D721Med (cell line): ENCODE data around the gene SYTL3.

ENCODE experiments used
- DNase-seq: peaks from one replicate; pipeline ENCODE4 v3.0.0; 2011; ENCODE audit warnings: low spot score; ENCODE audit not compliant: insufficient read length
- FAIRE-seq: peaks from 2 replicates; lab custom pipeline; 2011; peaks lifted over from hg19 to GRCh38; lab: Jason Lieb, UNC
- TF ChIP-seq, protein P1 (sequence below): IDR thresholded peaks from 2 replicates; pipeline ENCODE4 v1.5.1; 2012; ENCODE audit warnings: mild to moderate bottlenecking, control low read depth; ENCODE audit not compliant: insufficient read depth; ENCODE audit errors: missing control alignments

The SYTL3 gene

DNA sequence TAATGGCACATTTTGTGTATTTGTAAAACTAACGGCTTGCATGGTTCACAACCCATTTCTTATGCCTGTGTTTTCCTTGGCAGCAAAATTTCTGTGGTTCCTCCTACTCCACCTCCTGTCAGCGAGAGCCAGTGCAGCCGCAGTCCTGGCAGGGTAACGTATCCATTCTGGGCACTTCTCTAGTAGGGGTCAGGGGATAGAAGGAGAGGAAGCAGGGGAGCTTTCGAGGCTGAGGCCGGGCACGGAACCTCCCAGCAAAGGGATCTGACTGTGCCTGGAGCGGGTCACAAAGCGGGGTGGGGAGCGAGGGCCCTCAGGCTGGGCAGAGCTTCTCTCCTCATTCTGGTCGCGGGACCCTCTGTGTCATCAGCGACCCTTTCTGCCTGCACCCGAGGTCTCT is 58.4 kb downstream of the SYTL3 start:
- FAIRE-seq (no peak), DNase-seq (no peak)
- TF ChIP-seq, protein P1, sequence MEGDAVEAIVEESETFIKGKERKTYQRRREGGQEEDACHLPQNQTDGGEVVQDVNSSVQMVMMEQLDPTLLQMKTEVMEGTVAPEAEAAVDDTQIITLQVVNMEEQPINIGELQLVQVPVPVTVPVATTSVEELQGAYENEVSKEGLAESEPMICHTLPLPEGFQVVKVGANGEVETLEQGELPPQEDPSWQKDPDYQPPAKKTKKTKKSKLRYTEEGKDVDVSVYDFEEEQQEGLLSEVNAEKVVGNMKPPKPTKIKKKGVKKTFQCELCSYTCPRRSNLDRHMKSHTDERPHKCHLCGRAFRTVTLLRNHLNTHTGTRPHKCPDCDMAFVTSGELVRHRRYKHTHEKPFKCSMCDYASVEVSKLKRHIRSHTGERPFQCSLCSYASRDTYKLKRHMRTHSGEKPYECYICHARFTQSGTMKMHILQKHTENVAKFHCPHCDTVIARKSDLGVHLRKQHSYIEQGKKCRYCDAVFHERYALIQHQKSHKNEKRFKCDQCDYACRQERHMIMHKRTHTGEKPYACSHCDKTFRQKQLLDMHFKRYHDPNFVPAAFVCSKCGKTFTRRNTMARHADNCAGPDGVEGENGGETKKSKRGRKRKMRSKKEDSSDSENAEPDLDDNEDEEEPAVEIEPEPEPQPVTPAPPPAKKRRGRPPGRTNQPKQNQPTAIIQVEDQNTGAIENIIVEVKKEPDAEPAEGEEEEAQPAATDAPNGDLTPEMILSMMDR: no peak

GRCh38 chr6:158709809-158710208 is 60.0 kb downstream of the SYTL3 start:
- TF ChIP-seq, protein P1: no peak
- FAIRE-seq: no peak
- no peak for DNase-seq

DNA sequence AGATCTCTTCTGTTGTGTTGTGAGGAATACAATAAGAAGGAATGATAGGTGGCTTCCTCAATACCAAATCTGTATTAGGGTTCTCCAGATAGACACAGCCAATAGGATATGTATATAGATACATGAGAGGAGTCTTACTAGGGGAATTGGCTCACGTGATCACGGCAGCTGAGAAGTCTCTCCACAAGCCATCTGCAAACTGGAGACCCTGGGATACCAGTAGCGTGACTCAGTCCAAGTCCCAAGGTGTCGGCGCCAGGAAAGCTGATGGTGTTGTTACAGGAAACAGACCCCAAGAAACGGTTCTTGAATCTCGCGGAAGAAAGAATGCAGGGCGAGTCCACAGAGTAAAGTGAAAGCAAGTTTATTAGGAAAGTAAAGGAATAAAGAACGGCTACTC is 61.4 kb downstream of the SYTL3 start:
- FAIRE-seq (no peak), DNase-seq (no peak)
- TF ChIP-seq, protein P1: no peak

GRCh38 chr6:158713469-158713868 is 63.6 kb downstream of the SYTL3 start:
- DNase-seq: no peak
- TF ChIP-seq, protein P1: no peak
- FAIRE-seq: no peak

DNA sequence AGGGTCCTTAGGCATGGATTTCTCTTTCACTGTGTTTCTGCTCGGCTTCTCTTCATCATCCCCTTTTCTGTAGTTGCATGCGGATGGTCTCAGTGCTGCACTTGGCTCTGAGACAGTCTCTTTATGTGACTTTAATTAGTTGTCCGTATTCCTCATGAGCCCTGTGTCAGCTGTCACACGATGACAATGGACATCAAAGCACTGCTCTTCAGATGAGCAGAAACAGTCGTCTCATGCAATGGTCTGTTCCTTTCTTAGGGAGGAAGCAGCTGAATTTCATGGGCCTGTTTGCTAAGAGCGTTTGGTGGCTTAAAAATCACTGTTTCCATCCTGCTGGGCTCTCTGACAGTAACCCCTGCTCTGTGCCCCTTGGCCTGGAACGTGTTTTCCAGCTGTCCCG is 64.9 kb downstream of the SYTL3 start:
- TF ChIP-seq, protein P1: no peak
- DNase-seq (no peak), FAIRE-seq (no peak)

- DNase-seq (no peak), FAIRE-seq (no peak)
- TF ChIP-seq, protein P1: no peak
Observed at GRCh38 chr6:158715330-158716311, 65.8 kb downstream of the SYTL3 start.
